Neutrophil (primary cell): ENCODE data around the gene ZNF296.

ENCODE experiments used
- H3K27ac ChIP-seq: fragments of 200-600 bp; sonication (generic); 2 replicates; pipeline ENCODE4 v1.5.1; 2016; ENCODE audit warnings: mild to moderate bottlenecking, moderate library complexity
- H3K27me3 ChIP-seq: fragments of 200-600 bp; sonication (generic); 2 replicates; pipeline ENCODE4 v1.6.0; 2016; ENCODE audit warnings: mild to moderate bottlenecking
- H3K36me3 ChIP-seq: fragments of 200-600 bp; sonication (generic); 2 replicates; pipeline ENCODE4 v1.5.1; 2017
- H3K4me1 ChIP-seq, 2 experiments: fragments of 200-600 bp in 1 of 2; sonication (generic) in 1 of 2; 1 replicate in 1 of 2; 2 replicates in 1 of 2; pipeline versions ENCODE4 v1.5.1 to v1.6.1; 2013 to 2016; ENCODE audit warnings: low read depth in 1 of 2, low read length in 1 of 2, mild to moderate bottlenecking in 1 of 2, moderate library complexity in 1 of 2; ENCODE audit not compliant: control insufficient read depth in 1 of 2, insufficient read depth in 1 of 2
- H3K4me3 ChIP-seq, 2 experiments: fragments of 200-600 bp in 1 of 2; sonication (generic) in 1 of 2; 1 replicate in 1 of 2; 2 replicates in 1 of 2; pipeline ENCODE4 v1.5.1; 2013 to 2016; ENCODE audit warnings: low read depth in 1 of 2, low read length in 1 of 2, mild to moderate bottlenecking in 1 of 2, moderate library complexity in 1 of 2
- H3K9me3 ChIP-seq: fragments of 200-600 bp; sonication (generic); 2 replicates; pipeline ENCODE4 v1.5.1; 2016
- TF ChIP-seq, protein P1 (sequence below): fragments of 200-600 bp; sonication (generic); IDR thresholded peaks from 2 replicates; pipeline ENCODE4 v1.5.1; 2016; ENCODE audit warnings: antibody characterized with exemption

ZNF296 gene

GRCh38 chr19:45094137-45094536, 17.9 kb upstream of the ZNF296 start:
- Histone ChIP-seq H3K36me3 (peaks cover 13% of the 10 kb centered on the region), H3K27ac (no peak overlapping the region), H3K9me3 (no peaks in the 10 kb centered on the region), H3K4me1 (peaks cover 27 to 32% of the 10 kb centered on the region in 2 experiments), H3K4me3 (peak overlapping the region; percentile 96 to 99), H3K27me3 (no peaks in the 10 kb centered on the region)
- TF ChIP-seq, protein P1, sequence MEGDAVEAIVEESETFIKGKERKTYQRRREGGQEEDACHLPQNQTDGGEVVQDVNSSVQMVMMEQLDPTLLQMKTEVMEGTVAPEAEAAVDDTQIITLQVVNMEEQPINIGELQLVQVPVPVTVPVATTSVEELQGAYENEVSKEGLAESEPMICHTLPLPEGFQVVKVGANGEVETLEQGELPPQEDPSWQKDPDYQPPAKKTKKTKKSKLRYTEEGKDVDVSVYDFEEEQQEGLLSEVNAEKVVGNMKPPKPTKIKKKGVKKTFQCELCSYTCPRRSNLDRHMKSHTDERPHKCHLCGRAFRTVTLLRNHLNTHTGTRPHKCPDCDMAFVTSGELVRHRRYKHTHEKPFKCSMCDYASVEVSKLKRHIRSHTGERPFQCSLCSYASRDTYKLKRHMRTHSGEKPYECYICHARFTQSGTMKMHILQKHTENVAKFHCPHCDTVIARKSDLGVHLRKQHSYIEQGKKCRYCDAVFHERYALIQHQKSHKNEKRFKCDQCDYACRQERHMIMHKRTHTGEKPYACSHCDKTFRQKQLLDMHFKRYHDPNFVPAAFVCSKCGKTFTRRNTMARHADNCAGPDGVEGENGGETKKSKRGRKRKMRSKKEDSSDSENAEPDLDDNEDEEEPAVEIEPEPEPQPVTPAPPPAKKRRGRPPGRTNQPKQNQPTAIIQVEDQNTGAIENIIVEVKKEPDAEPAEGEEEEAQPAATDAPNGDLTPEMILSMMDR: no peak

- no peaks in the 10 kb centered on the region for H3K27me3 ChIP-seq
- H3K4me3 ChIP-seq: peak within 1 kb of the TSS; percentile 96 to 99
- H3K9me3 ChIP-seq: no peaks in the 10 kb centered on the region
- H3K36me3 ChIP-seq: peaks cover 13% of the 10 kb centered on the region
- peak within 1 kb of the TSS; percentile 93 for H3K27ac ChIP-seq
- peaks cover 27 to 32% of the 10 kb centered on the region in 2 experiments for H3K4me1 ChIP-seq
- TF ChIP-seq, protein P1: peak; percentile 67
These were observed 16.7 kb upstream of the ZNF296 start, which contains the start of gene PPP1R37 for GRCh38 chr19:45092747-45093678. Gene PPP1R37, plus strand, starts transcription at chr19:45093179. Its CDS starts 147 bp downstream, at chr19:45093326.

- Histone ChIP-seq H3K4me3 (peak overlapping the region; percentile 96 to 99), H3K27me3 (no peaks in the 10 kb centered on the region), H3K36me3 (peaks cover 13% of the 10 kb centered on the region), H3K4me1 (peaks cover 27 to 32% of the 10 kb centered on the region in 2 experiments), H3K27ac (peak overlapping the region; percentile 93), H3K9me3 (no peaks in the 10 kb centered on the region)
- TF ChIP-seq, protein P1: peak; percentile 35
These were observed 15.0 kb upstream of the ZNF296 start for GRCh38 chr19:45091031-45091923.

DNA sequence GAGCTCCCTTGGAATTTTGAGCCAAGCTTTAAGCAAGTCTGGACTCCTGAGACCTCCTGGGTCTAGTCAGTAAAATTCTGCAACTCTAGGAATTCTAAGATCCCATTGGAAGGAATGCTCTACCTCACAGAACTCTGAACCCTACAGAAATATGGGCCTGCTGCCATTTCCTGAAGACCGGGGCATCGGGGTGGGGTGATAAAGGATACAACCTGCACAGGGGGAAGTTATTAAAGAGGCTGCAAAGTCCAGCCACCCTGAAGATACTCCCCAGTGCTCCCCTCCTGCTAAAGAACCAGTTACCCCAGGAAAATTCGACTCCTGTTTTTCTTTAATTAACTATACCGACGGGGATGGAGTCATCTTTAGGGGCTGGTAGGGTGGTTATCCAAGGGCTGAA, 14.3 kb upstream of the ZNF296 start:
- Histone ChIP-seq H3K4me3 (peak overlapping the region in 1 of 2 experiments; percentile 96), H3K4me1 (peaks cover 27 to 32% of the 10 kb centered on the region in 2 experiments), H3K27ac (peak overlapping the region; percentile 93), H3K9me3 (no peaks in the 10 kb centered on the region), H3K27me3 (no peaks in the 10 kb centered on the region), H3K36me3 (peaks cover 13% of the 10 kb centered on the region)
- TF ChIP-seq, protein P1: no peak

- H3K4me3 ChIP-seq: no peak overlapping the region
- no peaks in the 10 kb centered on the region for H3K9me3 ChIP-seq
- TF ChIP-seq, protein P1: no peak
- H3K36me3 ChIP-seq: peaks cover 18% of the 10 kb centered on the region
- H3K27ac ChIP-seq: no peak overlapping the region
- H3K27me3 ChIP-seq: no peaks in the 10 kb centered on the region
- peaks cover 27 to 32% of the 10 kb centered on the region in 2 experiments for H3K4me1 ChIP-seq
These were observed 13.8 kb upstream of the ZNF296 start for GRCh38 chr19:45090034-45090433.
